Inferior parietal cortex (tissue), 1 donor: ENCODE measurements around the gene UHMK1.

Experiments
- DNase-seq: peaks from one replicate; pipeline ENCODE4 v3.0.0-alpha.2; 2016; ENCODE audit errors: extremely low spot score

Gene UHMK1

DNA sequence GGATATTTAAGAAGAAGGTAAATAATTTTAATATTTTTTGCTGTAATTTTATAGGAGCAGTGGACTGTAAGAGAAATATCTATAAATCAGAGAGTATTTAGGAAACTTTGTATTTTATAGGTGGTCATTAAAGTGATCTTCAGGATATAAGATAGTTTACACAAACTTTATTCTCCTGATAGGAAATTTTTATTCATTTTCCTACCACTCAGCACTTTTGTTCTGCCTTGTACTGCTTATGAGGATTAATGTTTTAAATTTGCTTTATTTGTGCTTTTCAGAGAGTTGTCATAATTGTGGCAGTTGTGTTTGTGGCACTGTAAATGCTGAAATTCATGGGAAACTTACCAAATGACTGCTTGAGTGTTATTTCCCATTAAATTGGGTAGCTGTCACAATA, 29.7 kb downstream of the UHMK1 start:
- no peak for DNase-seq

DNA sequence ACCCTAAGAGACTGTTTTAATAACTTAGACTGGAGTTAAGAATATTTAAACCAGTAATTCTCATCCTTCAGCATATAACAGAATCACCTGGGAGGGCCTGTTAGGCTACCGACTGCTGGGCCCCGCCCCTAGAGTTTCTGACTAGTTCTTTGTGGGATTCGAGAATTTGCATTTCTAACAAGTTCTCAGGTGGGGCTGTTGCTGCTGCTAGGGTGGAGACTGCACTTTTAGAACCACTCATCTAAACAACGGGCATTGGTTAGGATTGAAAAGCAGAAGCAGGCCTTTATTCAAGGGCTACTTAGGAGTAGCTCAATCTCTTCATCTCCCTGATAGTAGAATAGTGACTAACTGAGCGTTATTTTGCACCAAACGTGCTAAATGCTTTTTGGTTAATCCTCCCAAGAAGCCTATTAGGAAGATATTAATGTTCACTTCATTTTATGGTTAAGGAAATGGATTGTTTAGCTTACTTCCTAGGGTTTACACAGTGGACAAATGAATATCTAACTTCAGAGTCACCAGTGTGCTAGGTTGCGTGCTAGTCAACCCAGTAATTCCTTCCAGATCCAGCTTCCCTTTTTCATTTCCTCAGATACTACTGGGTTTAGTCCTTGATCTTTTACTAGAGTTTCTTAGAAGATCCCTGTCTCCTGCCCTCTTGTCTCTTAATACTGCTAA, 32.8 kb downstream of the UHMK1 start:
- DNase-seq = no peak

DNA sequence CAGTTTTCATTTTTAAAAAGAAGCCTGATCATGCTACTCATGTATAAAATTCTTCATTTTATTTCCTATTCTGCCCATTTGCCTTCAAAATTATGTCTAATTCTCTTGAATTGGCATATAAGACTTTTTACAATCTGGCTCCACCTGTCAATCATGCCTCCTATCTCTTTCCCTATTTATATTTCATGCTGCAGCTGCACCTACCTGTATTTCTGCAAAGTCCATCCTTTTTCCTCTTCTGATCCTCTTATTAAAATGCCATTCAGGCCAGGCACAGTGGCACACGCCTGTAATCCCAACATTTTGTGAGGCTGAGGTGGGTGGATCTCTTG, 33.3 kb downstream of the UHMK1 start:
- DNase-seq = no peak

DNA sequence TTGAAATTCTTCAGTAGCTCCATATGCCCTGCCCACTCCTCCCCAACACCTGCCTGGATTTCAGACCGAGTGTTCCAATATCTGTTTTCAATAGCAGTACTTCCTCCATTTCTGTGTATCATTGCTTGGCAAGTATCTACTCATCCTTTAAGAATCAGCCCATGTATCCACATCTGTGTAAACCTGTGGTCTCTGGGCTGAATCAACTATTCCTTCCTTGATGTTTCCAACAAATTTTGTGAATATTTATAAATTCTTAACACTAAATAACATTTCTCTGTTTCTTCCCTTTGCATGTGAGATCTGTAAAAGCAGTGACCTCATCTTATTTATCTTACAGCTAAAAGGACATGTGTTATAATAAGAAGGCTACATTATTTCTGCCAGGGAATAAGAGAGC, 37.9 kb downstream of the UHMK1 start:
- no peak for DNase-seq

DNA sequence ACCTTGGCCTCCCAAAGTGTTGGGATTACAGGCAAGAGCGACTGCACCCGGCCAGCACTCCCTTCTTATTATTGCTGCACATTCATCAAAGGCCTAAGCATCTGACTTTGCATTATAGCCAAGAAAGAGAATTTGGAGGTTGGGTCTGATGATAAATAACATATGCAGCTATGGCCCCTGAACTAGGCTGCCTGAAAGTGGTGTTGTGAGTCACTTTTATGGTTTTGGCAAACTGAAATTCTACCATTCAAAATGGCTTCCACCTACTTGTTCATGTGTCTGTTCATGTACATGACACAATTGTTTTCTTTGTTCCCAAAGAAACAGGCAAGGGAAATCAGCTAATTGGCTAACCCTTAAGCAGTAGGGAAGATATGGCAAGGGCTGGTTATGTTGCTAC, 38.9 kb downstream of the UHMK1 start:
- no peak for DNase-seq

DNA sequence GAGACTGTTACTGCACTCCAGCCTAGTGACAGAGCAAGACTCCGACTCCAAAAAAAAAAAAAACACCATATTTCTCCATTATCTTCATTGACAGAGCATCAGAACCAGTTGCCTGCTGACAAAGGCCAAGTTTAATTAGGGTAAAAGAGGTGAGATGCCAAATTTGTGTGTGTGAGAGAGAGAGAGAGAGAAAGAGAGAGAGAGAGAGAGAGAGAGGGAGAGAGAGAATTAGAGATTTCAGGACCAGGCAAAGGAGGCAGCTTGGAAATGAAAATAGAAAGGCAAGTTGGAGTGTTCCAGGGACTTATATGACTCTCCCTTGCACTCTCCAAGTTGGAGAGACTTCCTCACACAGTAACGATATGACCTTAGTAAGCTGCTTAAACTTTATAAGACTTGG, 39.6 kb downstream of the UHMK1 start:
- no peak for DNase-seq

DNA sequence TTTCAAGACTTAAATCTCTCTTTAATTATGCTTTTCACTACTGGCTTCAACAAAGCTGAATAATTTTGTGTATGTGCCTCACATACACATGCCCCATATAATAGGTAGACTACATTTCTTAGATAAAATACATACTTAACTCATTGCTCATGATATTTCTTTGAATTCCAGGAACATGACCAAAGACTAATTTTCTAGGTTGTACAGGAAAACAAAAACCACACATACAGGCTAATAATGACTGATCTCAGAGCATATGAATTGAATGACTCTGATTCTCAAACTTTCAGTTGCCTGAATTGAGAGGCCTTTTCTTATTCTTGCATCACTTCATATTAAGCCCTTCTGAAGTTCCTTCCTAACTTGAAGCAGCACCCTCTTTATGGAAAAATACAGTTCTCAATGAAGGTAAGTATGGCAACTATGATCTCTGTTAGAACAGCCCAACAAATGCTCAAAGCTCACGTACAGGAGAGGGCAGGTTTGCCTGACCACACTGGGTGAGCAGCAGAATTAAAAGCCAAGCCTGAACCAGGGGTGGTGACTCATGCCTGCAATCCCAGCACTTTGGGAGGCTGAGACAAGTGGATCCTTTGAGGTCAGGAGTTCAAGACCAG, 41.3 kb downstream of the UHMK1 start:
- no peak for DNase-seq

DNA sequence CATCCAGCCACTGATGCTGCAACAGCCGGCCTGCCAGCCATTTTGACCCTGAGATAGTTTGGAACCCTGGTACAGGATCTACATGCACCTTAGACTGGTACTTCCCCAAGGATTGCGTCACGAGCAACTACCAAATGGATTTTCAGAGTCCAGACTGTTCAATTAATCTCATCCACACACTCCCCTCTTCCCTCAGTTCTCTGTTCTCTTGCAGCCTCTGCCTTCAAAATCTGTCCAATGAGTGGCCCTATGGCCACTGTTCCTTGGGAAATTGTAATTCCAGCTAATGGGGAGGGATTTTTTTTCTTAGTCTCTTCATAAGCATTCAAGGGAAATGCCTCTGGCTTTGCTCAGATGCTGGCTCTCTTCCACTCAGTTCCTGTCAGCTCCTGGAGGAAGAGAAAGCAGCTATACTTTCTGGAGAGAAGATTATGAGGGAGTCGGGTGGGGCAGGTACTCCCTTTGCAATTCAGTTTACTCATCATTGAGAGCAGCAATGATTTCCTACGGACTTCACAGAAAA, 44.1 kb downstream of the UHMK1 start:
- no peak for DNase-seq

DNA sequence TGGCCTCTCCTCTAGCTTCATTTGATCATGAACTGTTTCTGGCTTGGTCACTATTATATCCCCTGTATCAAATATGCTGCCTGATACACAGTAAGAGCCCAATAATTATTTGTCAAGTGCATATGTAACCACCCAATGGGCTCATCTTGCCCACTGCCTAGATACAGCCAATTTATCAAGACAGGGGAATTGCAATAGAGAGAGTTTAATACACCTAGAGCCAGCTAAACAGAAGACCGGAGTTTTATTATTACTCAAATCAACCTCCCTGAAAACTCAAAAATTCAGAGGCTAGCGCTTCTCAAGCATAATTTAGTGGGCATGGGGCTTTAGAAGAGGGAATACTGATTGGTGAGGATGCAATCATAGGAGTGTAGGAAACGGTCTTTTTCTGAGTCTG, 45.6 kb downstream of the UHMK1 start:
- DNase-seq = no peak

DNA sequence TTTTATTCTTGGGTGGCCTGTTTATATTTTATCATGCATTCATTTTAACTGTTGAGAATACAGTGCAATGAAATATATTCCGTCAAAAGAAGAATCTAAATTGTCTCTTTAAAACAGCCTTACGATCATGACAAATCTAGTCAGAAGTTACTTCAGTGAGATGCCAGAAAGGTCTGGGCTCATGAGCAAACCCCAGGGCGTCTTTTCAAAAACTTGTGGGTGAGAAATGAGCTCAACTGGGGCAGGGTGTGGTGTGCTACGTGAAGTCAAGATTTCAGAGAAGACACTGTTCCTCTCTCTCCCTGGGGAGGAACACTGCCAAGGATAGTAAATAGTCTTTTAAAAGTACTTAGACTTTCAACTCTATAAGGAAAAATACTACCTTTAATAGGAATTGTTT, 50.6 kb downstream of the UHMK1 start:
- no peak for DNase-seq

DNA sequence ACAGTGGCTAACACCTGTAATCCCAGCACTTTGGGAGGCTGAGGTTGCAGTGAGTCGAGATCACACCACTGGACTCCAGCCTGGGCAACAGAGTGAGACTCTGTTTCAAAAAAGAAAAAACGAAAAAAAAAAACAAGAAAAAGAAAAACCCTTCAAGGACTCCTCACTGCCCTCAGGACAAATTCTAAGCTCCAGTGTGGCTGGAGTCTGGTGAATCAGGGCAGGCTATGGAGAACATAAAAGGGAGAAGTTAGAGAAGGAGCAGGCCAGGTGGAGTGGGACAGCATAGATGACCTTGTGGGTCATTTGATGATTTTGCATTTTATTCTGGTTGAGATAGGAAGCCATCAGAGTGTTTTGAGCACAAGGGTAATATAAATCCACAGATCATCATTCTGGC, 51.4 kb downstream of the UHMK1 start:
- DNase-seq = no peak

DNA sequence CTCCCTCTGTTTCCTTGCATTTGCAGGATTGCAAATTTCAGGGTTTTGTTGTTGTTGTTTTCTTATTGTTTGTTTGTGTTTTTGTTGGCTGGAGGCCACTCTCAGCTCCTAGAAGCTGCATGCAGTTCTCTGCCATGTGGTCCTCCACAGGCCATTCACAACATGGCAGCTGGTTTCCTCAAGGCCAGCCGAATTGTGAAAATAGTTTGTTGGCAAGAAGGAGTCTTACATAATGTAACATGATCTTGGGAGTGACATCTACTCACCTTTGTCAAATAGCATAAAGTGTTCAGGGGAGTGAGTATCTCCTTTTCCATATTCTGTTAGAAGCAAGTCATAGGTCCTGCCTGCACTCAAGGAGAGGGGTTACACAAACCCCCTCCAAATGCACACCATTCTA, 53.3 kb downstream of the UHMK1 start:
- no peak for DNase-seq

DNA sequence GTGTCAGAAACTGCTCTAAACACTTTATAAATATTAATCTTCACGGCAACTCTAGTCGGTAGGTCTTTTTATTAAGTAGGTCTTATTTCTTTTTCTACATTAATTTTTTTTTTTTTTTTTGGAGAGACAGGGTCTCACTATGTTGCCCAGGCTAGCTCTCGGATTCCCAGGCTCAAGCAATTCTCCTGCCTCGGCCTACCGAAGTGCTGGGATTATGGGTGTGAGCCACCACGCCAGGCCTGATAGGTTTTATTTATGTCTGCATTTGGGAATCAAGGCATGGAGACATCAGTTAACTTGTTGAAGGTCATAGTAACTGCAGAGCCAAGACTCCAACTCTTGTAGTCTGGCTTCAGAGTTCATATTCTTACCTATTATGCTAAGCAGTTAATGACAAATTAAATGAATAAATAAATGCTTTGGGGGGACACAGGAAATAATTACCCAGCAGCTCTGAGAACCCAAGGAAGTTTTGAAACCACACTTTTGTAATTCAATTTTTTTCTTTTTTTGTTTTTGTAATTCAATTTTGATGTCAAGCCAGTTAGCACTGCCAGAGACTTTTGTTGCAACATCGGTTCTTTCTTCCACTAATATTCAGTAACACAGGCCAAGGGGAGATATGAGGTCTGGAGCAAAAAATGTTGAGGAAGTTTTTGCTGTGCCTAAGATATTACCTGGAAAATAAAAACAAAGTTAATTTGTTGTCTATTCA, 54.5 kb downstream of the UHMK1 start:
- DNase-seq = no peak

DNA sequence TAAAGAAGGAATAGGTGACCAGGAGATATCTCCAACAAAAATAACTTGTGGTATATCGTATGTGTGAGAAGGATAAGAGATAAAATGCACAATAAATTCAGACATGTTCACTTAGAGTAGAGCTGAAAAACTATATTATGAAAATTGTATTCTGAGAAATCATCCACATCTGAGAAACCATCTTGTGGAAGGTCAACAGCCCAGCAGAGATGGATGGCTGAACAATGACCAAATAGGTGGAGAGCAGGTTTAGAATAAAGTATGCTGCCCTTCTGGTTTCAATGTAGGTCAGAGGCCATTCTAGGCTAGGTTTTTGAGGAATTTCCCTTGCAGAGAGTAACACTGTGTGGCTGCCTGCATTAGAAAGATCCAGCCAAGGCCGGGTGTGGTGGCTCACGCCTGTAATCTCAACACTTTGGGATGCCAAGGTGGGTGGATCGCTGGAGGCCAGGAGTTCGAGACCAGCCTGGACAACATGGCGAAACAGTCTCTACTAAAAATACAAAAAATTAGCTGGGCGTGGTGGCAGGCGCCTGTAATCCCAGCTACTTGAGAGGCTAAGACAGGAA, 55.1 kb downstream of the UHMK1 start:
- DNase-seq = no peak

DNA sequence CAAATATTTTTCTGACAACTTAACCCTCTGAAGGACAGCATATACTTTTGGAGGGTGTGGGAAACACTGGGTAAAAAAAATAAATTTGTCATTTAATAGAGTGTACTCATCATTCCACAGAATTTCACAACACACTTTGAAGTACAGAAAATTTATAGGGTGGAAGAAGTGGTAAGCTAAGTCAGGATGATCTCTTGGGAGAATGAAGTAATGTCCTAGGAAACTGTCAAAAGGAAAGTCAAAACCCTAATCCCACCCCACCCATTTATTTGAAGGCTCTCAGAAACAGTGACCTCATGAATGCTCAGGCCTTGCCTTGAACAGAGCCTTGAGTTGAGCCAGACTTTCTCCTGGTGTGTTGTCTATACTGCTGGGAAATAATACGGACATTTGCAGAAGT, 56.6 kb downstream of the UHMK1 start:
- DNase-seq = no peak

DNA sequence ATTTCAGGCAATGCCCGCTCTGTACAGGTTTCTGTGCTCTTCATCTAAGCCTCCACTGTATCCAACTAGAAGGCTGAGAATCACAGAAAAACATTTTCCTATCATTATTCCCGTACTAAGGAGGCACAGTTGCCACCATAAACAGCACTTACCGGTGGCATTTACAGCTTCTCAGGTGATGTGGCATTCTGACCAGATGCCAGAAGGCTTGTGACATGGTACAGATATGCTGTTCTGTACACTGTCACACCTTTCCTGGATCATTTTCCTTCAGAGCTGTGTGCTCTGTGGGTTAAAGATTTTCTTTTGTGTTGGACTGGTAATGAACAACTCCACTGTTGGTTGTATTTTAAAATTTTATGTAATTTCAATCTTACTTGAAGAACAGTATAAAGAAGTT, 59.9 kb downstream of the UHMK1 start:
- no peak for DNase-seq

DNA sequence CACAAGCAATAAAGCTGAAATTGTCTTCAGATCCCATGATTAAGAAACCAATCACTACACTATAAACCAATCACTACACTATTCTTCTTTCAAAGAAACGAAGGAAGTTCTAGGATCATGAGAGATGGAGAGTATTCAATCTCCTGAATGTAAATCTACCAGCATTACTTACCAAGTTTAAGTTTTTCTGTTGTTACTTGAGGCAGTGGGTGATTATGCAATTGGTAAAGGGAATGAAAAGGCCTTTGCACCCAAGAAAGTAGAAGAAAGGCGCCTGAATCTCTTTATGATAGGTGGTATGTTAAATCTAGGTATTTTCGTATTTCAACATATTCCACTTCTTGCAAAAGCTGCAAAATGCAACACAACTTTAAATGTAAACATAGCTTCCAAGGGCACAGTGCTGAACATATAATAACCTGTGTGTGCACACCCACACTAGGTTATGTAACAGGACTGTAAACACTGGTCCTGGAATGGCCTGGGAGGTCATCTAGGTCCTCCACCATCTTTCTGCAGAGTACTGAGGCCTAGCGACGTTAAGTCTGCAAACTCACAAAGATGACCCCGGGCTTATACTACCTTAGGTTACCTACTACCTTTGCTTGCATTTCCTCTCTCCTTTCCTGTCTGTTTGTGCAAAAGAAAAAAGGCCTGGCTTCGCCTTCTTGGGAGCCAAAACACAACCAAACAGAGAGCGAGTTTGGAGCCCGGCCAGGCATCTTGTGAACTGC, 62.9 kb downstream of the UHMK1 start:
- no peak for DNase-seq

DNA sequence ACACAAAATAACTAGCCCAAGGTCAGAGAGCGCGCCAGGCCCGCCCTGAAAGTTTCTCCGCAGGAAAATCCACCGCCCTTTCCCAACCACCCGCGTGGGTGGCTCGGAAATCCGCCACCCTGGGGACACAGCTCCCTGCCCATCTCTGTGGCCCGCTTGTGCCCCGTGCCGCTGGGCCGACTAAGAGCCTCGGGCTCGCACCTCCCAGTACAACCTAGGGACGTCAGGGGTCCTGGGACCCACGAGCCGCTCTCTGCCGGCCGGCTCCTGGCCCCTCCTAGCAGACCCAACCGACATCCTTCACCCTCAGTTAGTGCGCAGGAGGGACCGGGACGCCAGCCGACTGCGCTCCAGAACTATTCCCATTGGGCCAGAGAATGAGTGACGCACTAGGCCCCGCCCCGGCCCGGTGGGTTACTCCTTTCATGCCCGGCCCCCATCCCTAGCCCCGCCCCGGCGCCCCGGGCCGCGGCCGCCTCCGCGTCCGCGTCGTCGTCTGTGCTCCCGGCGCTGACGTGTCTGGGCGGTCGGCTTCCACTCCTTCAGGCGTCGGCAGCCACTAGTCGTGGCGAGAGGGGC, 63.5 kb downstream of the UHMK1 start:
- DNase-seq = peak; percentile 95

DNA sequence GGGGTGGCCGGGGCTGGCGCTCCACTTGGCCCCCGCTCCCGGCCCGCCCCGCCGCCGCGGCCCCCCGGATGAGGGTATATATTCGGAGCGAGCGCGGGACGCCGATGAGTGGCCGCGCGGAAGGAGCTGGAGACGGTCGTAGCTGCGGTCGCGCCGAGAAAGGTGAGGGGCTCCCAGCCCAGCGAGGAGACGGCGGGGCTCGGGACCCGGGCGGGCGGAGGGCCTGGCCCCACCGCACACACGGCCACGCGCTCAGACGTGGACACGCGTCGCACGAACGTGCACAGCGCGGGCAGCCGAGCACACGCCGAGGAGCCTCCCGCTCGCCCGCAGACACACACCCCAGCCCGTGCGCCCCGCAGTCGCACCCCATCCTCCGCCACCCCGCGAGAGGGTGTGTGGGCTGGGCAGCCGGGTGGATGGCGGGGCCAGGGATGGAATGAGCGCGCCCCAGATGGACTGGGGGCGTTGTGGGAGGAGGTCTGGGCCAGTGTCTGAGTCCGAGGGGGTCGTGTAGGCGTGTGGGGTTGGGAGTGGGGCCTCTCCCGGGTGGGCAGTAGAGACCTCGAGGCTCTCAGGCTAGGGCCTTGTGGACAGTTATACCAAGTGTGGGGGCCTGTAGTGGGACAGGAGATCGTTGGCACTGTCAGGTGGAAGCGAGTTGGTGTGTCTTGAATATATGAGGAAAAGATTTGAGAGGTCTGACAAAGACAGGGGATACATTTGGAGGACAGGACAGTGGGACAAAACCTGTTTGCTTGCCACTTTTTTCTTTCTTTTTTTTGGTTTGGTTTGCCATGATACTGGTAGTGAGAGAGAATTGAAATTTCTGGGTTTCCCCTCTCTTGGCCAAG, 64.2 kb downstream of the UHMK1 start, which contains the start of gene UAP1:
Gene UAP1 (plus strand): TSS at position 107 of the 854 bp plus-strand sequence. CDS start 4,347 bp downstream, outside the sequence.
- peak; percentile 20 for DNase-seq

DNA sequence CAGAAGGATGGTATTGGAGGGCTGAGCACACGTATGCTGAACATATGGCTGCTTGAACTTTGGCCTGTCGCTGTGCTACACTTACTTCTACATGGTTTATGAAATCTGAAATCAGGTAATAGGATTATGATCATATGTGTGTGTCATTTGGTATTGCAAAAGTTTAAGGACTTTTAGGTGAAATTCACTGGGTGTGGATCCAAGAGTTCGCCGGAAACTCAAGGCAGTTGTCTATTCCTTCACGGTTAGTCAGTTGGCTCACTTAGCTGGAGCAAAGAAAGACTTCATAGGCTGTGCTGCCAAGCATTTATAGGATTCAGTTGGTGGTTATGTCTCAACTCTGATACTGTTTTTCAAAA, 64.8 kb downstream of the UHMK1 start:
- peak; percentile 32 for DNase-seq

DNA sequence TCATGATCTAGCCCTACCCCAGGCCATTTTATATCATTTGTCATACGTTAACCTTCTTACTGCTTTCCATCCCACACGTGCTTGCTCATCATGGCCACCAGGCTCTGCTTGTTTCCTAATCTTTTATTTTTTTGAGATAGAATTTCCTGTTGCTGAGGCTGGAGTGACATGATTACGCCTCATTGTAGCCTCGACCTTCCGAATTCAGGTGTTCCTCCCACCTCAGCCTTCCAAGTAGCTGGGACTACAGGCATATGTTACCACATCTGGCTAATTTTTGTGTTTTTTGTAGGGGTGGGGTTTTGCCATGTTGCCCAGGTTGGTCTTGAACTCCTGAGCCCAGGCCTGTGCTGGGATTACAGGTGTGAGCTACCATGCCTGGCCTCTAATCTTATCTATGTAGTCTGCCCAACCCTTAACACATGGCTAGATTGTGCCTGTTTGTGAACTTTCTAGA, 67.2 kb downstream of the UHMK1 start:
- no peak for DNase-seq
